Measurements from ENCODE around the gene CACNA1I. TPM values are rescaled to one million over a fixed set of nuclear protein-coding genes. Genes with fewer than 3 reads are reported as not detected.
"Not testable (repeated sequence)": the region's sequence is repeated elsewhere in the genome, so short reads cannot be mapped to it uniquely, and the experiment has no call there.

CACNA1I gene
- total RNA-seq, 1 donor from 2014 or later, result 3.9 TPM

GRCh38 chr22:39729141-39729934 is 158.8 kb downstream of the CACNA1I start:
- intact Hi-C loops (cut with micrococcal nuclease), result no loop called here

GRCh38 chr22:39731481-39731880 is 160.9 kb downstream of the CACNA1I start:
- intact Hi-C loops (cut with micrococcal nuclease), result no loop called here

GRCh38 chr22:39731881-39732555 is 161.5 kb downstream of the CACNA1I start:
- intact Hi-C loops (cut with micrococcal nuclease), result no loop called here

GRCh38 chr22:39732625-39733024 is 162.1 kb downstream of the CACNA1I start:
- intact Hi-C loops (cut with micrococcal nuclease), result no loop called here

- intact Hi-C loops (cut with micrococcal nuclease), result no loop called here
Observed at GRCh38 chr22:39733191-39733590, 162.6 kb downstream of the CACNA1I start.

- intact Hi-C loops (cut with micrococcal nuclease), result not testable (repeated sequence)
Observed at GRCh38 chr22:39734046-39734445, 163.5 kb downstream of the CACNA1I start.

GRCh38 chr22:39734866-39735265 is 164.3 kb downstream of the CACNA1I start:
- intact Hi-C loops (cut with micrococcal nuclease), result no loop called here

GRCh38 chr22:39735776-39736175 is 165.2 kb downstream of the CACNA1I start:
- intact Hi-C loops (cut with micrococcal nuclease), result no loop called here

- intact Hi-C loops (cut with micrococcal nuclease), result no loop called here
Observed at GRCh38 chr22:39738746-39739145, 168.2 kb downstream of the CACNA1I start.

Other genes starting within 250 kb of the CACNA1I start
- 0.30 and 0.32 TPM in 2 replicates for gene SYNGR1, start 220.8 kb upstream of the CACNA1I start, total RNA-seq
- gene TAB1, start 171.0 kb upstream of the CACNA1I start, total RNA-seq, result 30.8 and 33.5 TPM in 2 replicates
- 1.5 and 2.1 TPM in 2 replicates for gene MGAT3, start 113.7 kb upstream of the CACNA1I start, total RNA-seq
- gene MIEF1, start 68.5 kb upstream of the CACNA1I start, total RNA-seq, result 39.4 and 41.8 TPM in 2 replicates
- 277 and 284 TPM in 2 replicates for gene ATF4, start 50.2 kb upstream of the CACNA1I start, total RNA-seq
- 67.1 and 67.7 TPM in 2 replicates for gene RPS19BP1, start 38.0 kb upstream of the CACNA1I start, total RNA-seq